Fibroblast of pulmonary artery (primary cell): Measurements from ENCODE around the gene PCOLCE2.

ENCODE experiments used
- DNase-seq: peaks from one replicate; pipeline ENCODE4 v3.0.0-alpha.2; 2010; ENCODE audit warnings: low read depth
- H3K4me3 ChIP-seq: replicated peaks from 2 replicates; pipeline ENCODE4 v1.5.1; 2011; ENCODE audit warnings: low read depth, mild to moderate bottlenecking, control low read depth, low read length, moderate library complexity
- CTCF ChIP-seq: IDR thresholded peaks from 2 replicates; pipeline ENCODE4 v1.5.1; 2011; ENCODE audit warnings: mild to moderate bottlenecking, control low read depth, low read length, inconsistent platforms; ENCODE audit errors: missing control alignments

PCOLCE2 gene

GRCh38 chr3:142794508-142794907 is 94.4 kb downstream of the PCOLCE2 start:
- no peak overlapping the region for H3K4me3 ChIP-seq
- no peak for DNase-seq
- TF ChIP-seq CTCF: no peak

- no peak for TF ChIP-seq CTCF
These were observed 101.2 kb downstream of the PCOLCE2 start for GRCh38 chr3:142787719-142788118.

GRCh38 chr3:142785996-142786395 is 102.9 kb downstream of the PCOLCE2 start:
- TF ChIP-seq CTCF: no peak
- no peak overlapping the region for H3K4me3 ChIP-seq
- DNase-seq: no peak

More at GRCh38 chr3:142787719-142788118, 101.2 kb downstream of the PCOLCE2 start:
- no peak overlapping the region for H3K4me3 ChIP-seq
- no peak for DNase-seq

GRCh38 chr3:142784228-142784627 is 104.7 kb downstream of the PCOLCE2 start:
- no peak overlapping the region for H3K4me3 ChIP-seq
- no peak for TF ChIP-seq CTCF
- no peak for DNase-seq

- H3K4me3 ChIP-seq: no peak overlapping the region
- no peak for TF ChIP-seq CTCF
These were observed 106.3 kb downstream of the PCOLCE2 start for GRCh38 chr3:142782616-142783015.

GRCh38 chr3:142779591-142779990 is 109.3 kb downstream of the PCOLCE2 start:
- H3K4me3 ChIP-seq: no peak overlapping the region
- peak; percentile 10 for DNase-seq
- no peak for TF ChIP-seq CTCF

More at GRCh38 chr3:142782616-142783015, 106.3 kb downstream of the PCOLCE2 start:
- DNase-seq: no peak

- H3K4me3 ChIP-seq: no peak overlapping the region
- DNase-seq: no peak
- no peak for TF ChIP-seq CTCF
These were observed 110.3 kb downstream of the PCOLCE2 start for GRCh38 chr3:142778541-142778940.
